A549 (cell line): ENCODE measurements around the gene PRKD1.

Experiments
- CTCF ChIP-seq: fragments of >200 bp; sonication (Bioruptor Twin); formaldehyde crosslinking; IDR thresholded peaks from 3 replicates; pipeline ENCODE4 v1.5.1; 2016
- E2F6 ChIP-seq: IDR thresholded peaks from 2 replicates; pipeline ENCODE4 v1.6.1; 2012; ENCODE audit warnings: low read depth, borderline replicate concordance
- EHF ChIP-seq: fragments of 250-450 bp; sonication (Bioruptor Pico); IDR thresholded peaks from 2 replicates; pipeline ENCODE4 v1.5.0; 2020; ENCODE audit warnings: mild to moderate bottlenecking
- POLR2A ChIP-seq: IDR thresholded peaks from 2 replicates; pipeline ENCODE4 v1.6.1; 2012; ENCODE audit warnings: mild to moderate bottlenecking, low read length
- RNF2 ChIP-seq: fragments of 200-600 bp; sonication (generic); IDR thresholded peaks from 2 replicates; pipeline ENCODE4 v1.6.1; 2016; ENCODE audit warnings: low read depth, mild to moderate bottlenecking, antibody characterized with exemption, moderate library complexity, borderline replicate concordance
- USF2 ChIP-seq: fragments of 450-650 bp; IDR thresholded peaks from 2 replicates; pipeline ENCODE4 v1.6.1; 2014; ENCODE audit warnings: antibody characterized with exemption

- TF ChIP-seq USF2 (no peak), RNF2 (no peak), E2F6 (no peak), POLR2A (no peak), EHF (CRISPR knock-in tag) (no peak), CTCF (no peak)
Measured at GRCh38 chr14:29823816-29824215, 103.8 kb downstream of the PRKD1 start.
